GM12801 (cell line): ENCODE measurements around the gene PXDN.

Experiments
- CTCF ChIP-seq: IDR thresholded peaks from one replicate; pipeline ENCODE4 v1.5.1; 2011; ENCODE audit warnings: control low read depth; ENCODE audit not compliant: insufficient read length; ENCODE audit errors: extremely low read depth

The PXDN gene

GRCh38 chr2:1790473-1790872, 46.2 kb upstream of the PXDN start:
- no peak for TF ChIP-seq CTCF

GRCh38 chr2:1789610-1790009, 45.3 kb upstream of the PXDN start:
- no peak for TF ChIP-seq CTCF

GRCh38 chr2:1788478-1788959, 44.2 kb upstream of the PXDN start:
- TF ChIP-seq CTCF: no peak

- no peak for TF ChIP-seq CTCF
Observed at GRCh38 chr2:1787755-1788477, 43.6 kb upstream of the PXDN start.

- no peak for TF ChIP-seq CTCF
Observed at GRCh38 chr2:1784986-1785617, 40.8 kb upstream of the PXDN start.

- no peak for TF ChIP-seq CTCF
Observed at GRCh38 chr2:1784087-1784486, 39.8 kb upstream of the PXDN start.

GRCh38 chr2:1782514-1782913, 38.2 kb upstream of the PXDN start:
- TF ChIP-seq CTCF: no peak
